DMS53 (cell line): Measurements from ENCODE around the gene CD46.
"Not testable (repeated sequence)": the region's sequence is repeated elsewhere in the genome, so short reads cannot be mapped to it uniquely, and the experiment has no call there.

Experiments
- DNase-seq: peaks from one replicate; lab custom pipeline; 2025; lab: John Stamatoyannopoulos, UW

CD46 gene

GRCh38 chr1:207750631-207751305, 1.1 kb upstream of the CD46 start:
- peak; percentile 72 for DNase-seq

GRCh38 chr1:207751463-207751789, 428 bp upstream of the CD46 start:
- DNase-seq, result not testable (repeated sequence)

GRCh38 chr1:207752456-207752998, 673 bp downstream of the CD46 start:
- DNase-seq, result peak; percentile 81

- DNase-seq, result no peak
Observed at GRCh38 chr1:207753611-207754010, 1.8 kb downstream of the CD46 start.

GRCh38 chr1:207754011-207754410, 2.2 kb downstream of the CD46 start:
- DNase-seq, result no peak

GRCh38 chr1:207754974-207755700, 3.3 kb downstream of the CD46 start:
- DNase-seq, result peak; percentile 20

GRCh38 chr1:207755846-207756693, 4.2 kb downstream of the CD46 start:
- DNase-seq, result peak; percentile 36

- DNase-seq, result no peak
Observed at GRCh38 chr1:207762622-207763021, 10.8 kb downstream of the CD46 start.

- no peak for DNase-seq
Observed at GRCh38 chr1:207763091-207763490, 11.2 kb downstream of the CD46 start.

- DNase-seq, result no peak
Observed at GRCh38 chr1:207763972-207764371, 12.1 kb downstream of the CD46 start.

GRCh38 chr1:207766569-207766968, 14.7 kb downstream of the CD46 start:
- no peak for DNase-seq

- not testable (repeated sequence) for DNase-seq
Observed at GRCh38 chr1:207770514-207770913, 18.7 kb downstream of the CD46 start.

- not testable (repeated sequence) for DNase-seq
Observed at GRCh38 chr1:207776045-207776444, 24.2 kb downstream of the CD46 start.

GRCh38 chr1:207777412-207777811, 25.6 kb downstream of the CD46 start:
- DNase-seq, result not testable (repeated sequence)

- DNase-seq, result no peak
Observed at GRCh38 chr1:207779008-207779407, 27.2 kb downstream of the CD46 start.

- no peak for DNase-seq
Observed at GRCh38 chr1:207781312-207781711, 29.5 kb downstream of the CD46 start.

GRCh38 chr1:207787776-207788175, 35.9 kb downstream of the CD46 start:
- no peak for DNase-seq

GRCh38 chr1:207789386-207789785, 37.5 kb downstream of the CD46 start:
- DNase-seq, result no peak

GRCh38 chr1:207789792-207790787, 38.2 kb downstream of the CD46 start:
- peak; percentile 74 for DNase-seq

- DNase-seq, result no peak
Observed at GRCh38 chr1:207791290-207791689, 39.4 kb downstream of the CD46 start.

- no peak for DNase-seq
Observed at GRCh38 chr1:207793327-207793726, 41.5 kb downstream of the CD46 start.
